HepG2 (cell line): ENCODE data around the gene TMEM131. TPM values are rescaled to one million over a fixed set of nuclear protein-coding genes. Genes with fewer than 3 reads are reported as not detected.

Experiments
- ATAC-seq: fragments of 200-7000 bp; cut with Tn5 transposase; 3 replicates; pipeline ENCODE4 v1.9.1; 2020; ENCODE audit warnings: mild to moderate bottlenecking, moderate library complexity
- BruUV-seq: library from RNA; stranded (reverse); fragments of 400-500 nt; replicated peaks from 2 replicates; lab custom pipeline; 2021; lab: Mats Ljungman, UMichigan
- CTCF ChIA-PET: fragments of 300-600 bp; formaldehyde crosslinking; extraction: SDS; loops from one replicate; lab custom pipeline; 2021; ENCODE audit warnings: low total read pairs, inconsistent platforms, low intra/inter-chr PET ratio; lab: Yijun Ruan, JAX
- POLR2A ChIA-PET: fragments of 350-600 bp; sonication (Branson Sonifier 250); formaldehyde crosslinking; loops from one replicate; lab custom pipeline; 2020; ENCODE audit warnings: antibody characterized with exemption, inconsistent platforms; lab: Yijun Ruan, JAX
- DNase-seq: peaks from one replicate; pipeline ENCODE4 v3.0.0-alpha.2; 2015; ENCODE audit warnings: low spot score
- FAIRE-seq: peaks from 3 replicates; lab custom pipeline; 2011; peaks lifted over from hg19 to GRCh38; lab: Jason Lieb, UNC
- H2AFZ ChIP-seq: one replicate; pipeline ENCODE4 v1.6.1; 2011; ENCODE audit warnings: low read length, inconsistent platforms
- H3K27ac ChIP-seq: fragments of 300-600 bp; 3 replicates; pipeline ENCODE4 v1.8.0; 2011; ENCODE audit warnings: mixed run types, mild to moderate bottlenecking, mixed read lengths, low read length, inconsistent platforms; ENCODE audit not compliant: insufficient read depth; ENCODE audit errors: extremely low read length
- H3K27me3 ChIP-seq, 2 experiments: fragments of 200-600 bp in 1 of 2; 2 replicates in 1 of 2; 3 replicates in 1 of 2; pipeline versions ENCODE4 v1.6.0 to v1.8.0; 2011; ENCODE audit warnings: low read length in 2 of 2, mild to moderate bottlenecking in 2 of 2, moderate library complexity in 2 of 2, inconsistent platforms in 1 of 2; ENCODE audit not compliant: insufficient read depth in 2 of 2, control insufficient read depth in 1 of 2
- H3K36me3 ChIP-seq, 2 experiments: fragments of 200-600 bp in 1 of 2; replicated peaks in 1 of 2; 2 replicates in 1 of 2; 3 replicates in 1 of 2; pipeline versions ENCODE4 v1.5.1 to v1.8.0; 2011; ENCODE audit warnings: low read length in 2 of 2, inconsistent platforms in 1 of 2; ENCODE audit not compliant: insufficient read depth in 2 of 2, control insufficient read depth in 1 of 2
- H3K4me1 ChIP-seq: 2 replicates; pipeline ENCODE4 v1.5.1; 2012; ENCODE audit warnings: low read length, inconsistent platforms; ENCODE audit not compliant: insufficient read depth
- H3K4me2 ChIP-seq: 2 replicates; pipeline ENCODE4 v1.6.0; 2011; ENCODE audit warnings: low read depth, low read length, inconsistent platforms
- H3K4me3 ChIP-seq, 3 experiments: fragments of 200-600 bp in 1 of 3; sonication (generic), shearing (Covaris generic) in 1 of 3; replicated peaks in 1 of 3; 2 replicates each; pipeline ENCODE4 v1.5.1; 2011 to 2016; ENCODE audit warnings: low read length in 3 of 3, inconsistent platforms in 2 of 3, low read depth in 2 of 3, mild to moderate bottlenecking in 2 of 3, control low read depth in 1 of 3, mixed read lengths in 1 of 3; ENCODE audit not compliant: insufficient read depth in 1 of 3
- H3K79me2 ChIP-seq: one replicate; pipeline ENCODE4 v1.6.1; 2011; ENCODE audit warnings: low read length, inconsistent platforms; ENCODE audit not compliant: insufficient read depth
- H3K9ac ChIP-seq: 2 replicates; pipeline ENCODE4 v1.6.0; 2011; ENCODE audit warnings: mild to moderate bottlenecking, low read depth, low read length, inconsistent platforms; ENCODE audit not compliant: insufficient read depth
- H3K9me3 ChIP-seq: 2 replicates; pipeline ENCODE4 v1.5.1; 2012; ENCODE audit warnings: mild to moderate bottlenecking, low read length
- H4K20me1 ChIP-seq: 2 replicates; pipeline ENCODE4 v1.6.0; 2011; ENCODE audit warnings: inconsistent platforms, mild to moderate bottlenecking, low read length, moderate library complexity; ENCODE audit not compliant: insufficient read depth
- FOXP4 ChIP-seq: sonication (generic); formaldehyde crosslinking; IDR thresholded peaks from 2 replicates; pipeline ENCODE4 v1.4.0; 2020; ENCODE audit warnings: missing genetic modification reagents
- FUBP1 ChIP-seq: sonication (generic); formaldehyde crosslinking; IDR thresholded peaks from 2 replicates; pipeline ENCODE4 v1.5.1; 2020; ENCODE audit warnings: missing genetic modification reagents, mild to moderate bottlenecking, borderline replicate concordance
- GZF1 ChIP-seq: sonication (generic); formaldehyde crosslinking; IDR thresholded peaks from 2 replicates; pipeline ENCODE4 v1.5.1; 2020; ENCODE audit warnings: mild to moderate bottlenecking, missing genetic modification reagents
- IRX3 ChIP-seq: sonication (generic); formaldehyde crosslinking; IDR thresholded peaks from 2 replicates; pipeline ENCODE4 v1.8.1; 2023; ENCODE audit warnings: mild to moderate bottlenecking, low read depth, missing genetic modification reagents, borderline replicate concordance
- KAT8 ChIP-seq: IDR thresholded peaks from 2 replicates; pipeline ENCODE4 v1.6.1; 2016; ENCODE audit warnings: missing genetic modification reagents, missing compliant biosample characterization
- MEF2D ChIP-seq: sonication (generic); formaldehyde crosslinking; IDR thresholded peaks from 2 replicates; pipeline ENCODE4 v1.5.1; 2020; ENCODE audit warnings: mild to moderate bottlenecking, missing genetic modification reagents
- MNT ChIP-seq: fragments of 450-650 bp; IDR thresholded peaks from 2 replicates; pipeline ENCODE4 v1.6.1; 2016
- PLSCR1 ChIP-seq: sonication (generic); formaldehyde crosslinking; IDR thresholded peaks from 2 replicates; pipeline ENCODE4 v1.5.0; 2020; ENCODE audit warnings: missing genetic modification reagents, mild to moderate bottlenecking, borderline replicate concordance
- RAD51 ChIP-seq: fragments of 450-650 bp; IDR thresholded peaks from 2 replicates; pipeline ENCODE4 v1.6.1; 2016; ENCODE audit warnings: borderline replicate concordance
- ZNF569 ChIP-seq: sonication (generic); formaldehyde crosslinking; IDR thresholded peaks from 2 replicates; pipeline ENCODE4 v1.5.0; 2020; ENCODE audit warnings: mild to moderate bottlenecking, missing genetic modification reagents, moderate library complexity, borderline replicate concordance
- ZNF746 ChIP-seq: sonication (generic); formaldehyde crosslinking; IDR thresholded peaks from 2 replicates; pipeline ENCODE4 v1.8.0; 2022; ENCODE audit warnings: mild to moderate bottlenecking, missing genetic modification reagents
- ZNF878 ChIP-seq: sonication (generic); formaldehyde crosslinking; IDR thresholded peaks from 2 replicates; pipeline ENCODE4 v1.8.1; 2023; ENCODE audit warnings: mild to moderate bottlenecking, missing genetic modification reagents, moderate library complexity
- ZNF879 ChIP-seq: sonication (generic); formaldehyde crosslinking; IDR thresholded peaks from 2 replicates; pipeline ENCODE4 v1.8.1; 2023; ENCODE audit warnings: missing genetic modification reagents
- ZNF883 ChIP-seq: sonication (generic); formaldehyde crosslinking; IDR thresholded peaks from 2 replicates; pipeline ENCODE4 v1.5.1; 2020; ENCODE audit warnings: mild to moderate bottlenecking, missing genetic modification reagents; ENCODE audit errors: not compliant biosample characterization
- WGBS: methylation state at CpG from one replicate; pipeline ENCODE4 v1.1.6; 2017; ENCODE audit warnings: low lambda C conversion rate; 5-methylcytosine and 5-hydroxymethylcytosine counted together
- in situ Hi-C: cut with HindIII; loops from 2 replicates; pipeline ENCODE4 v1.10.0; 2017; ENCODE audit warnings: low pct_unique_long_range_greater_than_20kb; ENCODE audit not compliant: extremely low pct_ligation_motif_present
- intact Hi-C: fragments of 100-400 bp; cut with micrococcal nuclease; formaldehyde crosslinking; loops from one replicate; pipeline ENCODE4 v1.10.0; 2022; ENCODE audit not compliant: unreplicated experiment
- polyA plus RNA-seq, 8 experiments: library from polyadenylated mRNA; depleted of rRNA in 3 of 8; stranded (reverse) in 7 of 8; unstranded in 1 of 8; fragments of >200 nt; fragmentation: Illumina TruSeq in 4 of 8; extraction: Trizol in 4 of 8; gene quantifications; 2 replicates each; pipeline versions ENCODE4 v1.2.1 to v1.2.3, GENCODE V29; 2011 to 2016; ENCODE audit warnings: low read depth in 4 of 8, missing spikeins in 1 of 8, mixed read lengths in 1 of 8; ENCODE audit not compliant: insufficient read depth in 1 of 8
- total RNA-seq, 5 experiments: library from RNA; depleted of rRNA; stranded (reverse); fragments of >200 nt; fragmentation: Illumina TruSeq; extraction: Trizol; gene quantifications; 2 replicates each; pipeline ENCODE4 v1.2.3, GENCODE V29; 2016; ENCODE audit warnings: low read depth in 1 of 5

Gene TMEM131
- total and polyA plus RNA-seq, 2 of the 13 experiments (the other 11 are each of a cell fraction or from before 2014, with no cell fraction given) = 17.9 to 19.5 TPM

GRCh38 chr2:97945791-97946190 is 50.0 kb downstream of the TMEM131 start (continued):
- TF ChIP-seq ZNF569 (CRISPR knock-in tag) (no peak), ZNF878 (no peak), MNT (no peak), FUBP1 (CRISPR knock-in tag) (no peak), ZNF879 (CRISPR knock-in tag) (no peak), IRX3 (CRISPR knock-in tag) (no peak)

GRCh38 chr2:97936881-97937280 is 58.9 kb downstream of the TMEM131 start:
- Histone ChIP-seq H3K4me1 (peaks cover 18% of the 10 kb centered on the region), H3K27me3 (no peaks in the 10 kb centered on the region), H3K9me3 (no peaks in the 10 kb centered on the region), H4K20me1 (peaks cover 24% of the 10 kb centered on the region; the same call in 1 of the 2 replicates), H3K4me3 (no peak overlapping the region), H3K36me3 (no peaks in the 10 kb centered on the region), H2AFZ (no peak overlapping the region), H3K27ac (no peak overlapping the region), H3K4me2 (no peak overlapping the region), H3K79me2 (peaks cover 60% of the 10 kb centered on the region), H3K9ac (no peak overlapping the region)
- intact Hi-C loops = no loop called here
- in situ Hi-C loops = no loop called here
- DNase-seq (no peak), FAIRE-seq (no peak), ATAC-seq (no peak)
- ChIA-PET POLR2A (interaction anchor here (1.6 kb wide), 1 partner anchor 14 kb away, joined by 4 read pairs; no protein-coding TSS in a partner anchor), CTCF (no interaction called here)
- BruUV-seq = no TSS peak
- WGBS = 73% methylated on average over 2 of the region's 2 CpGs
- no peak for TF ChIP-seq FOXP4 (CRISPR knock-in tag)
- no peak for TF ChIP-seq MEF2D
- no peak for TF ChIP-seq RAD51
- TF ChIP-seq ZNF746 (CRISPR knock-in tag) = no peak
- no peak for TF ChIP-seq ZNF883 (CRISPR knock-in tag)
- no peak for TF ChIP-seq PLSCR1 (CRISPR knock-in tag)
- no peak for TF ChIP-seq GZF1 (CRISPR knock-in tag)
- no peak for TF ChIP-seq KAT8 (CRISPR knock-in tag)
